Activated naive CD4-positive, alpha-beta T cell treated with anti-CD3 and anti-CD28 coated beads, Interleukin-2, amount 10 ng/mL, durations not matched to agents 7 days and 5 days (primary cell): ENCODE measurements around the gene MIA2.

Experiments
- CTCF ChIA-PET: fragments of 350-600 bp; sonication (Branson Sonifier 250); formaldehyde crosslinking; loops from one replicate; lab custom pipeline; 2021; ENCODE audit warnings: antibody characterized with exemption; lab: Charles Lee
- DNase-seq: peaks from one replicate; pipeline ENCODE4 v3.0.0-alpha.2; 2020
- H3K27ac Mint-ChIP-seq: one replicate; pipeline ENCODE4 v1.8.0; 2021; ENCODE audit warnings: mild to moderate bottlenecking, moderate library complexity, mixed read lengths
- H3K27me3 Mint-ChIP-seq: one replicate; pipeline ENCODE4 v1.8.0; 2021; ENCODE audit warnings: mild to moderate bottlenecking, mixed read lengths
- H3K36me3 Mint-ChIP-seq: one replicate; pipeline ENCODE4 v1.8.0; 2021; ENCODE audit warnings: mixed read lengths
- H3K4me1 Mint-ChIP-seq: one replicate; pipeline ENCODE4 v1.8.0; 2021; ENCODE audit warnings: mixed read lengths
- H3K4me3 Mint-ChIP-seq: one replicate; pipeline ENCODE4 v1.8.0; 2021; ENCODE audit warnings: mild to moderate bottlenecking, moderate library complexity, mixed read lengths
- H3K9me3 Mint-ChIP-seq: one replicate; pipeline ENCODE4 v1.8.0; 2021; ENCODE audit warnings: mixed read lengths

The MIA2 gene

DNA sequence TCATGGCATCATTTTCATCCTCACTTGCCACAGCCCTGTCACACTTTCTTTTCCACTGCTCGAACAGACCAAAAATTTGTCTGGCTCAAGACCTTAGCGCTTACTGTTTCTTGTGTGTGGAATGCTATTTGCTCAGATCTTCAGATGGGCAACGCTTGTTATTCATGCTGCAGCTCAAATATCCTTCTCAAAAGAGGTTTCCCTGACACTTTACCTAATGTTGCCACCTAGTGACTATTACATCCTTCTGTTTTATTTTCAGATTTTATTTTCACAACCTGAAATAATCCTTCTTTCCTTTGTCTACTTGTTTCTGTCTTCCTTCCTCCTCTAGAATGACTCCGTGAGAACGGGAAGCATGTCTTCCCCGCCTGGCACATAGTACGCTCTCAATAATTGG is 192.9 kb downstream of the MIA2 start:
- H3K4me1 Mint-ChIP-seq: peaks cover 47% of the 10 kb centered on the region
- no peak overlapping the region for H3K27ac Mint-ChIP-seq
- H3K9me3 Mint-ChIP-seq: no peaks in the 10 kb centered on the region
- DNase-seq: no peak
- no peak overlapping the region for H3K4me3 Mint-ChIP-seq
- CTCF ChIA-PET: interaction anchor here (0.7 to 4.3 kb wide), 15 partner anchors 30 to 411 kb away, joined by 3 to 29 read pairs (median 3); partner anchors contain the start of genes GEMIN2 and SEC23A
- H3K27me3 Mint-ChIP-seq: no peaks in the 10 kb centered on the region
- H3K36me3 Mint-ChIP-seq: peaks cover 18% of the 10 kb centered on the region

- Mint-ChIP-seq H3K27me3 (no peaks in the 10 kb centered on the region), H3K36me3 (peaks cover 14% of the 10 kb centered on the region)
- CTCF ChIA-PET: interaction anchor here (0.6 to 4.3 kb wide), 3 partner anchors 165 to 412 kb away, joined by 3 to 29 read pairs (median 3); no protein-coding TSS in a partner anchor
Measured at GRCh38 chr14:39428118-39428517, 194.4 kb downstream of the MIA2 start.

DNA sequence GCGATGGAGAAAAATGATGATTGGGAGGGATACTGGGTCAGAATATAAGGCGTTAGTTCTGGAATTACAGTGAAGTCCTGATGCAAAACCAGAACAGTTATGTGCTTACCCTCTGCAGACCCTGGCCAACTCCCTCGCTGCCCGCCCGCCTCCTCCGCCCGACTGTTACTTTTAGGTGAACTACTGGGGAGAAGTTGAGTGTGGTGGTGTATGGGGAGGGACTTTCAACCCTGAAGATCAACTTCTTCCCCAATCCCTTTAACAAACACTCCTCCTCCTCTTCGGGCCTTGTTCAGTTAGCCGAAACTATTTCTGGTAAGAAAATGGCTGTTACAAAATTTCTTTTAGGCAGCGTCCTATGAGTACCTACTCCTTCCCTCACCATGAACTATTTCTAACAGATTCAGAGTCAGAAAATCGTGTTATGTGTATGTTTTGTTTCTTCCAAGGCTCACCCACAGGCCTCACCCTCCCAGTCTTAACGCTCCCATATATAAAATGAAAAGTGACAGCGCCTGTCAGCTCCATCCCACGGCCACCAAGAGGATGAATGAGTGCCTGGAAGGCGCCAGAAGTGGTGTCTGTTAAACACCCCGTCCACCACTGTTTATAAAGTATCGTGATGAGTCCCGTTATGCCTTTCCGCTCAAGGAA is 197.2 kb downstream of the MIA2 start:
- Mint-ChIP-seq H3K4me1 (peaks cover 52% of the 10 kb centered on the region), H3K27ac (peak overlapping the region; percentile 100), H3K4me3 (peak overlapping the region; percentile 95), H3K9me3 (no peaks in the 10 kb centered on the region), H3K36me3 (peaks cover 14% of the 10 kb centered on the region), H3K27me3 (no peaks in the 10 kb centered on the region)
- CTCF ChIA-PET: interaction anchor here (0.7 to 2.4 kb wide), 6 partner anchors 15 to 200 kb away, joined by 3 to 14 read pairs (median 4); no protein-coding TSS in a partner anchor
- peak; percentile 30 for DNase-seq

More at GRCh38 chr14:39428118-39428517, 194.4 kb downstream of the MIA2 start:
- Mint-ChIP-seq H3K4me3 (no peak overlapping the region), H3K9me3 (no peaks in the 10 kb centered on the region), H3K4me1 (peaks cover 50% of the 10 kb centered on the region), H3K27ac (no peak overlapping the region)
- DNase-seq: no peak

- CTCF ChIA-PET: interaction anchor here (0.7 to 2.4 kb wide), 4 partner anchors 14 to 201 kb away, joined by 3 to 14 read pairs (median 4); no protein-coding TSS in a partner anchor
Measured at GRCh38 chr14:39431416-39432178, 197.9 kb downstream of the MIA2 start.

GRCh38 chr14:39432179-39432618 is 198.5 kb downstream of the MIA2 start, which contains the start of gene FBXO33:
FBXO33 (minus strand) TSS chr14:39432433; CDS start chr14:39432162, 271 bp downstream.
- peak; percentile 97 for DNase-seq
- Mint-ChIP-seq H3K27ac (peak within 1 kb of the TSS; percentile 100), H3K9me3 (no peaks in the 10 kb centered on the region), H3K4me1 (peaks cover 43% of the 10 kb centered on the region), H3K36me3 (peaks cover 12% of the 10 kb centered on the region), H3K27me3 (no peaks in the 10 kb centered on the region), H3K4me3 (peak within 1 kb of the TSS; percentile 95)
- CTCF ChIA-PET: interaction anchor here (1.3 to 2.4 kb wide), 3 partner anchors 13 to 202 kb away, joined by 3 to 14 read pairs (median 5); no protein-coding TSS in a partner anchor

More at GRCh38 chr14:39431416-39432178, 197.9 kb downstream of the MIA2 start:
- peak; percentile 71 for DNase-seq
- H3K9me3 Mint-ChIP-seq: no peaks in the 10 kb centered on the region
- H3K4me1 Mint-ChIP-seq: peaks cover 47% of the 10 kb centered on the region
- H3K36me3 Mint-ChIP-seq: peaks cover 12% of the 10 kb centered on the region
- H3K27me3 Mint-ChIP-seq: no peaks in the 10 kb centered on the region
- peak overlapping the region; percentile 95 for H3K4me3 Mint-ChIP-seq
- H3K27ac Mint-ChIP-seq: peak overlapping the region; percentile 100

DNA sequence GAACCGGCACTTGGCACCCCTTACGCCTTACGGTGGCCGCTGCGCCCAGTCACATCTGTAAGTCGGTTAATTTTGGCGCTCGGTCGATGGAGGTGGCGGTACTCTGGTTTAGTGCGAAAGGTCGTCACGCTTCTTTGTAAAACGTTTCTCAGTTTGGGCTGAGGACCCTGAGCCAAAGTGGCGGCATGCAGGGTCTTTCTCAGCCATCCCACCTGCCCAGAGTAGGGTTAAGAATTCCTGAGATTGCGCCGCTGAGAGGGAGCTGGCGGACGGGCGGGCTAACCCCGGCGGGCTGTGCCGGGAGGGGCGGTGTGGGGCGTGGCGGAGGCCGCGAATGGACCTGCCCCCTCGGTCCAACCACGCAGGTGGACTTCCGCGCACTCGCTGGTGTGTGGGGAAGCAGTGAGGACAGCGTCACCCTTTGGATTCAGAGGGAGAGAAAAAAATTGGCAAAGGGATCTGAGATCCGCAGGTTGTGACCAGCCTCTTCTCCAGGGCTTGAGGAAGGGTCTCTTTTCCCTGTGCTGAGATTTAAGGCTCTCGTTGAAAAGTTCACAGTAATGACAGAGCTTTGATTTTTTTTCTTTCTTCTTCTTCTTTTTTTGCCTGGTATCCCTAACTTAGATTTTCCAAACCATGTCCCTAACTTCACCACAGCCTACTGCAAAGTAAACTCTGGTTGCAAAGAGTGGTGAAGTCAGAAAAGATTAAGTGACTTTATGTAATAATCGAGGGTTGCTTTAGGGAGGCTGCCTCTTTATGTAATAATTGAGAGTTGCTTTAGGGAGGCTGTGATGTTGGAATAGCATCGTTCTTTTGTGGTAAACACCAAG is 199.1 kb downstream of the MIA2 start:
- H3K27ac Mint-ChIP-seq: peak overlapping the region; percentile 100
- peak overlapping the region; percentile 95 for H3K4me3 Mint-ChIP-seq
- no peaks in the 10 kb centered on the region for H3K9me3 Mint-ChIP-seq
- peaks cover 43% of the 10 kb centered on the region for H3K4me1 Mint-ChIP-seq
- DNase-seq: peak; percentile 86
- H3K36me3 Mint-ChIP-seq: peaks cover 12% of the 10 kb centered on the region
- CTCF ChIA-PET: interaction anchor here (1.5 to 2.4 kb wide), 2 partner anchors 35 to 202 kb away, joined by 7 to 14 read pairs; no protein-coding TSS in a partner anchor
- no peaks in the 10 kb centered on the region for H3K27me3 Mint-ChIP-seq

- no peak for DNase-seq
- no peaks in the 10 kb centered on the region for H3K9me3 Mint-ChIP-seq
- peaks cover 10% of the 10 kb centered on the region for H3K36me3 Mint-ChIP-seq
- H3K4me3 Mint-ChIP-seq: peak overlapping the region; percentile 95
- peak overlapping the region; percentile 100 for H3K27ac Mint-ChIP-seq
- no peaks in the 10 kb centered on the region for H3K27me3 Mint-ChIP-seq
- CTCF ChIA-PET: interaction anchor here (1.5 to 2.4 kb wide), 2 partner anchors 34 to 203 kb away, joined by 7 to 14 read pairs; no protein-coding TSS in a partner anchor
- peaks cover 38% of the 10 kb centered on the region for H3K4me1 Mint-ChIP-seq
Measured at GRCh38 chr14:39433452-39433813, 199.7 kb downstream of the MIA2 start.

GRCh38 chr14:39434401-39434800 is 200.7 kb downstream of the MIA2 start:
- Mint-ChIP-seq H3K36me3 (peaks cover 9% of the 10 kb centered on the region), H3K4me3 (no peak overlapping the region), H3K9me3 (no peaks in the 10 kb centered on the region), H3K27ac (no peak overlapping the region), H3K27me3 (no peaks in the 10 kb centered on the region), H3K4me1 (peaks cover 28% of the 10 kb centered on the region)
- CTCF ChIA-PET: interaction anchor here (0.9 kb wide), 1 partner anchor 167 kb away, joined by 3 read pairs; no protein-coding TSS in a partner anchor
- no peak for DNase-seq

DNA sequence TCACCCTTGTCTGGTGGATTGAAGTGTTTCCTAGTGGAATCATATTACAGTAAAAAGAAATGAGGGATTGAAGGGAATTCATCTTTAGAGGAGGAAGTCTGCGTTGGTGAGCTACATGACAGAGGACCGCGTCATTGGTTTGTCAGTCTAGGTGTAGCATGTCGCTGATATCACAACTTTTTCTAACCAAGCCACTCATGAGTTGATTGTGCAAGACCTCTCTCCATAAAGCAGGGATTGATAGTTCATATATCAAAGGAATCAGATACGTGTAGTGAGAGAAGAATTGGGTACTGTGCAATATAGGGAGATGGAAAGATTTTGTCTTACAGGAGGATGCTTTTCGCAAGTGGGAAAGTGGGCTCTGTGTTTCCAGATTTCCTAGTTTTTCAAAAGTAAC is 201.5 kb downstream of the MIA2 start:
- no peak overlapping the region for H3K27ac Mint-ChIP-seq
- no peak overlapping the region for H3K4me3 Mint-ChIP-seq
- peaks cover 4% of the 10 kb centered on the region for H3K36me3 Mint-ChIP-seq
- CTCF ChIA-PET: interaction anchor here (0.9 kb wide), 1 partner anchor 168 kb away, joined by 3 read pairs; no protein-coding TSS in a partner anchor
- H3K9me3 Mint-ChIP-seq: no peaks in the 10 kb centered on the region
- H3K27me3 Mint-ChIP-seq: no peaks in the 10 kb centered on the region
- no peak for DNase-seq
- H3K4me1 Mint-ChIP-seq: peaks cover 20% of the 10 kb centered on the region
